H9 (cell line): ENCODE results near the gene MED27. TPM values are rescaled to one million over a fixed set of nuclear protein-coding genes. Genes with fewer than 3 reads are reported as not detected.

Source experiments
- DNase-seq: peaks from one replicate; pipeline ENCODE4 v3.0.0-alpha.2; 2017
- H2AFZ ChIP-seq: one replicate; pipeline ENCODE4 v1.6.1; 2013; ENCODE audit warnings: mild to moderate bottlenecking, low read length, control low read depth, moderate library complexity
- H2AK5ac ChIP-seq: 2 replicates; pipeline ENCODE4 v1.6.1; 2013; ENCODE audit warnings: low read length, control low read depth, mixed read lengths; ENCODE audit not compliant: insufficient read length
- H2BK120ac ChIP-seq: one replicate; pipeline ENCODE4 v1.6.1; 2013; ENCODE audit warnings: low read depth, mild to moderate bottlenecking, low read length, control low read depth, inconsistent platforms; ENCODE audit not compliant: poor library complexity, severe bottlenecking
- H2BK12ac ChIP-seq: 2 replicates; pipeline ENCODE4 v1.6.1; 2013; ENCODE audit warnings: low read length, control low read depth, mixed read lengths, low read depth; ENCODE audit not compliant: insufficient read length
- H2BK15ac ChIP-seq: 2 replicates; pipeline ENCODE4 v1.6.1; 2013; ENCODE audit warnings: low read depth, low read length, control low read depth
- H2BK20ac ChIP-seq: one replicate; pipeline ENCODE4 v1.6.1; 2013; ENCODE audit warnings: low read depth, mild to moderate bottlenecking, low read length, control low read depth, inconsistent platforms; ENCODE audit not compliant: poor library complexity, severe bottlenecking
- H2BK5ac ChIP-seq: 2 replicates; pipeline ENCODE4 v1.6.1; 2013; ENCODE audit warnings: low read length, control low read depth, mixed read lengths; ENCODE audit not compliant: insufficient read length
- H3K14ac ChIP-seq: 2 replicates; pipeline ENCODE4 v1.6.1; 2013; ENCODE audit warnings: low read length, control low read depth; ENCODE audit not compliant: insufficient read depth
- H3K18ac ChIP-seq: 2 replicates; pipeline ENCODE4 v1.6.1; 2013; ENCODE audit warnings: low read depth, mild to moderate bottlenecking, mixed read lengths, low read length, control low read depth; ENCODE audit not compliant: insufficient read length
- H3K23ac ChIP-seq: 2 replicates; pipeline ENCODE4 v1.6.1; 2013; ENCODE audit warnings: low read length, control low read depth, mixed read lengths, low read depth; ENCODE audit not compliant: insufficient read length
- H3K23me2 ChIP-seq: 2 replicates; pipeline ENCODE4 v1.6.1; 2013; ENCODE audit warnings: low read depth, mild to moderate bottlenecking, mixed read lengths, low read length, control low read depth; ENCODE audit not compliant: insufficient read length, poor library complexity, severe bottlenecking
- H3K27ac ChIP-seq: 2 replicates; pipeline ENCODE4 v1.5.1; 2013; ENCODE audit warnings: low read length, control low read depth, mixed read lengths, low read depth; ENCODE audit not compliant: insufficient read length
- H3K27me3 ChIP-seq: 2 replicates; pipeline ENCODE4 v1.6.1; 2013; ENCODE audit warnings: low read length, control low read depth, inconsistent platforms; ENCODE audit not compliant: insufficient read depth
- H3K4ac ChIP-seq: 2 replicates; pipeline ENCODE4 v1.6.1; 2013; ENCODE audit warnings: low read depth, mild to moderate bottlenecking, control low read depth, inconsistent platforms, low read length, moderate library complexity
- H3K4me1 ChIP-seq: 2 replicates; pipeline ENCODE4 v1.6.1; 2013; ENCODE audit warnings: low read length, control low read depth, inconsistent platforms; ENCODE audit not compliant: insufficient read depth
- H3K4me2 ChIP-seq: 2 replicates; pipeline ENCODE4 v1.6.1; 2013; ENCODE audit warnings: low read length, control low read depth, mixed read lengths; ENCODE audit not compliant: insufficient read length, insufficient read depth
- H3K56ac ChIP-seq: 2 replicates; pipeline ENCODE4 v1.6.1; 2013; ENCODE audit warnings: low read depth, mild to moderate bottlenecking, mixed read lengths, low read length, control low read depth; ENCODE audit not compliant: insufficient read length
- H3K79me1 ChIP-seq: 2 replicates; pipeline ENCODE4 v1.6.1; 2013; ENCODE audit warnings: low read depth, mild to moderate bottlenecking, moderate library complexity, low read length, control low read depth, inconsistent platforms; ENCODE audit not compliant: insufficient read depth, poor library complexity, severe bottlenecking
- H3K79me2 ChIP-seq: 2 replicates; pipeline ENCODE4 v1.6.1; 2013; ENCODE audit warnings: low read length, control low read depth, inconsistent platforms; ENCODE audit not compliant: insufficient read depth
- H3K9ac ChIP-seq: 2 replicates; pipeline ENCODE4 v1.6.1; 2013; ENCODE audit warnings: low read length, control low read depth, mixed read lengths; ENCODE audit not compliant: insufficient read length; ENCODE audit errors: extremely low read depth
- H3K9me3 ChIP-seq: one replicate; pipeline ENCODE4 v1.6.1; 2013; ENCODE audit warnings: low read depth, low read length, inconsistent platforms; ENCODE audit not compliant: control insufficient read depth
- H3T11ph ChIP-seq: one replicate; pipeline ENCODE4 v1.6.1; 2013; ENCODE audit warnings: mild to moderate bottlenecking, low read length, control low read depth, inconsistent platforms
- H4K20me1 ChIP-seq: one replicate; pipeline ENCODE4 v1.6.1; 2013; ENCODE audit not compliant: control insufficient read depth, insufficient read length, insufficient read depth
- H4K5ac ChIP-seq: 2 replicates; pipeline ENCODE4 v1.6.1; 2013; ENCODE audit warnings: low read depth, mild to moderate bottlenecking, mixed read lengths, low read length, control low read depth; ENCODE audit not compliant: insufficient read length
- H4K8ac ChIP-seq: replicated peaks from 2 replicates; pipeline ENCODE4 v1.6.1; 2013; ENCODE audit warnings: low read length, control low read depth, mixed read lengths, low read depth; ENCODE audit not compliant: insufficient read length
- H4K91ac ChIP-seq: 2 replicates; pipeline ENCODE4 v1.6.1; 2013; ENCODE audit warnings: low read depth, mild to moderate bottlenecking, moderate library complexity, mixed read lengths, low read length, control low read depth; ENCODE audit not compliant: insufficient read length
- H3K27ac Mint-ChIP-seq, 3 experiments: 2 replicates in 2 of 3; 3 replicates in 1 of 3; pipeline ENCODE4 v1.8.0; 2020 to 2021; ENCODE audit warnings: mixed read lengths in 3 of 3, mild to moderate bottlenecking in 1 of 3, moderate library complexity in 1 of 3
- H3K27me3 Mint-ChIP-seq: 2 replicates; pipeline ENCODE4 v1.8.0; 2021; ENCODE audit warnings: low read depth, mild to moderate bottlenecking, moderate library complexity, mixed read lengths
- H3K36me3 Mint-ChIP-seq, 3 experiments: 2 replicates in 2 of 3; 3 replicates in 1 of 3; pipeline ENCODE4 v1.8.0; 2020 to 2021; ENCODE audit warnings: low read depth in 3 of 3, mixed read lengths in 3 of 3; ENCODE audit not compliant: insufficient read depth in 1 of 3
- H3K4me1 Mint-ChIP-seq, 2 experiments: 2 replicates each; pipeline ENCODE4 v1.8.0; 2020; ENCODE audit warnings: mixed read lengths in 2 of 2
- H3K4me3 Mint-ChIP-seq, 2 experiments: 2 replicates in 1 of 2; 3 replicates in 1 of 2; pipeline ENCODE4 v1.8.0; 2020 to 2021; ENCODE audit warnings: mild to moderate bottlenecking in 2 of 2, mixed read lengths in 2 of 2, moderate library complexity in 1 of 2
- H3K9me3 Mint-ChIP-seq, 2 experiments: 2 replicates in 1 of 2; 3 replicates in 1 of 2; pipeline ENCODE4 v1.8.0; 2020; ENCODE audit warnings: mild to moderate bottlenecking in 2 of 2, mixed read lengths in 2 of 2, moderate library complexity in 1 of 2
- WGBS: extraction: QIAGEN DNeasy Blood & Tissue Kit; methylation state at CpG from one replicate; pipeline ENCODE4 v1.1.7; 2013; ENCODE audit warnings: missing lambda C conversion rate, low lambda C conversion rate, mixed read lengths; ENCODE audit not compliant: insufficient read length; ENCODE audit errors: extremely low coverage; 5-methylcytosine and 5-hydroxymethylcytosine counted together
- total RNA-seq: library from RNA; stranded (reverse); gene quantifications from 2 replicates; pipeline ENCODE4 v1.2.1, GENCODE V29; 2021
- TF ChIP-seq, protein P1 (sequence below): fragments of 200-600 bp; sonication (generic); conservative IDR thresholded peaks from 3 replicates; pipeline ENCODE4 v1.8.0; 2021; ENCODE audit warnings: antibody characterized with exemption, mild to moderate bottlenecking

The MED27 gene
- total RNA-seq, 1 experiment from 2014 or later, result 33.5 TPM

- peaks cover 6 to 14% of the 10 kb centered on the region in 2 experiments for H3K4me1 Mint-ChIP-seq
- Histone ChIP-seq H4K91ac (no peak overlapping the region), H2BK120ac (no peak overlapping the region), H3K23me2 (no peaks in the 10 kb centered on the region), H3K79me2 (no peaks in the 10 kb centered on the region), H4K20me1 (no peaks in the 10 kb centered on the region), H3K18ac (no peak overlapping the region), H3K27ac (no peak overlapping the region), H3K79me1 (no peaks in the 10 kb centered on the region), H3K4me2 (no peak overlapping the region), H3K4ac (no peak overlapping the region), H3K23ac (no peak overlapping the region), H3K9me3 (no peaks in the 10 kb centered on the region), H2BK15ac (no peak overlapping the region), H2AFZ (no peak overlapping the region), H4K5ac (no peak overlapping the region), H3K14ac (no peak overlapping the region; the same call in 1 of the 2 replicates), H2BK12ac (no peak overlapping the region), H2BK5ac (no peak overlapping the region), H3K4me1 (no peaks in the 10 kb centered on the region), H3T11ph (no peak overlapping the region), H3K56ac (no peak overlapping the region), H2AK5ac (no peak overlapping the region), H2BK20ac (no peak overlapping the region), H4K8ac (no peak overlapping the region), H3K27me3 (no peaks in the 10 kb centered on the region), H3K9ac (no peak overlapping the region)
- H3K27me3 Mint-ChIP-seq, result peaks cover 3% of the 10 kb centered on the region; the same call in 1 of the 2 replicates
- no peak overlapping the region for H3K4me3 Mint-ChIP-seq
- TF ChIP-seq, protein P1, sequence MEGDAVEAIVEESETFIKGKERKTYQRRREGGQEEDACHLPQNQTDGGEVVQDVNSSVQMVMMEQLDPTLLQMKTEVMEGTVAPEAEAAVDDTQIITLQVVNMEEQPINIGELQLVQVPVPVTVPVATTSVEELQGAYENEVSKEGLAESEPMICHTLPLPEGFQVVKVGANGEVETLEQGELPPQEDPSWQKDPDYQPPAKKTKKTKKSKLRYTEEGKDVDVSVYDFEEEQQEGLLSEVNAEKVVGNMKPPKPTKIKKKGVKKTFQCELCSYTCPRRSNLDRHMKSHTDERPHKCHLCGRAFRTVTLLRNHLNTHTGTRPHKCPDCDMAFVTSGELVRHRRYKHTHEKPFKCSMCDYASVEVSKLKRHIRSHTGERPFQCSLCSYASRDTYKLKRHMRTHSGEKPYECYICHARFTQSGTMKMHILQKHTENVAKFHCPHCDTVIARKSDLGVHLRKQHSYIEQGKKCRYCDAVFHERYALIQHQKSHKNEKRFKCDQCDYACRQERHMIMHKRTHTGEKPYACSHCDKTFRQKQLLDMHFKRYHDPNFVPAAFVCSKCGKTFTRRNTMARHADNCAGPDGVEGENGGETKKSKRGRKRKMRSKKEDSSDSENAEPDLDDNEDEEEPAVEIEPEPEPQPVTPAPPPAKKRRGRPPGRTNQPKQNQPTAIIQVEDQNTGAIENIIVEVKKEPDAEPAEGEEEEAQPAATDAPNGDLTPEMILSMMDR, result no peak
- DNase-seq, result no peak
- no peaks in the 10 kb centered on the region for H3K9me3 Mint-ChIP-seq
- H3K27ac Mint-ChIP-seq, result no peak overlapping the region
- no CpG with 5 or more reads among the region's 18 CpGs for WGBS
- H3K36me3 Mint-ChIP-seq, result no peaks in the 10 kb centered on the region
Observed at GRCh38 chr9:131849391-131849790, 230.3 kb downstream of the MED27 start.
